ENCODE measurements around the gene TSFM. TPM values are rescaled to one million over a fixed set of nuclear protein-coding genes. Genes with fewer than 3 reads are reported as not detected.

TSFM gene
- 28.6 TPM for total RNA-seq

GRCh38 chr12:57782608-57783465 lies at the start of gene TSFM:
TSS of gene TSFM (plus strand) at chr12:57782787. CDS start at chr12:57782802, 15 bp downstream.

GRCh38 chr12:57738661-57739237 lies 43.8 kb upstream of the TSFM start, which contains the start of gene AGAP2:
TSS of gene AGAP2 (minus strand) at chr12:57738742. CDS start at chr12:57738246, 496 bp downstream.

GRCh38 chr12:57744777-57745484 lies 37.7 kb upstream of the TSFM start, which contains the start of gene TSPAN31:
TSS of gene TSPAN31 (plus strand) at chr12:57745039. CDS start at chr12:57745155, 116 bp downstream.

GRCh38 chr12:57751788-57752667 lies 30.6 kb upstream of the TSFM start, which contains the start of gene CDK4:
TSS of gene CDK4 (minus strand) at chr12:57752310. CDS start at chr12:57751717, 593 bp downstream.

GRCh38 chr12:57754411-57755193 lies 28.0 kb upstream of the TSFM start, which contains the start of gene MARCHF9:
TSS of gene MARCHF9 (plus strand) at chr12:57755103. CDS start at chr12:57755529, 426 bp downstream.

GRCh38 chr12:57766464-57767304 lies 15.9 kb upstream of the TSFM start, which contains the start of gene CYP27B1:
TSS of gene CYP27B1 (minus strand) at chr12:57767078. CDS start at chr12:57767041, 37 bp downstream.

GRCh38 chr12:57771873-57772428 lies 10.6 kb upstream of the TSFM start, which contains the start of gene METTL1:
TSS of gene METTL1 (minus strand) at chr12:57772105. CDS start at chr12:57772083, 22 bp downstream.

GRCh38 chr12:57772429-57773322 lies 9.9 kb upstream of the TSFM start, which contains the start of gene EEF1AKMT3:
TSS of gene EEF1AKMT3 (plus strand) at chr12:57772614. CDS start at chr12:57772725, 111 bp downstream.

GRCh38 chr12:57846577-57847319 lies 64.2 kb downstream of the TSFM start, which contains the start of gene CTDSP2:
TSS of gene CTDSP2 (minus strand) at chr12:57846729. CDS start at chr12:57846435, 294 bp downstream.

Small RNAs within 50 kb of the gene (small RNA-seq; reads per million reads assigned to genes)
- gene MIR26A2 (5.0 reads per million, percentile 92 among the genes with 10 or more reads in this experiment), gene RNU6-1083P (not detected)

Other genes starting within 250 kb of the TSFM start
- 127 TPM for gene DCTN2, start 235.6 kb upstream of the TSFM start, total RNA-seq
- 114 TPM for gene KIF5A, start 232.7 kb upstream of the TSFM start, total RNA-seq
- gene PIP4K2C, start 191.6 kb upstream of the TSFM start, total RNA-seq = 19.6 TPM
- gene DTX3, start 178.0 kb upstream of the TSFM start, total RNA-seq = 58.1 TPM
- 22.4 TPM for gene ARHGEF25, start 171.4 kb upstream of the TSFM start, total RNA-seq
- gene B4GALNT1, start 149.6 kb upstream of the TSFM start, total RNA-seq = 47.5 TPM
- gene OS9, start 88.7 kb upstream of the TSFM start, total RNA-seq = 131 TPM
- gene AGAP2, start 44.0 kb upstream of the TSFM start, total RNA-seq = 55.6 TPM
- gene TSPAN31, start 37.7 kb upstream of the TSFM start, total RNA-seq = 52.6 TPM
- 60.4 TPM for gene CDK4, start 30.5 kb upstream of the TSFM start, total RNA-seq
- gene MARCHF9, start 27.7 kb upstream of the TSFM start, total RNA-seq = 21.7 TPM
- not detected for gene CYP27B1, start 15.7 kb upstream of the TSFM start, total RNA-seq
- 4.2 TPM for gene METTL1, start 10.7 kb upstream of the TSFM start, total RNA-seq
- gene EEF1AKMT3, start 10.2 kb upstream of the TSFM start, total RNA-seq = 2.8 TPM
- 1.8 TPM for gene AVIL, start 35.9 kb downstream of the TSFM start, total RNA-seq
- 31.8 TPM for gene CTDSP2, start 63.9 kb downstream of the TSFM start, total RNA-seq
- 8.5 TPM for gene ATP23, start 158.8 kb downstream of the TSFM start, total RNA-seq